Osteocyte (in vitro differentiated cells): ENCODE measurements around the gene MAML2. TPM values are rescaled to one million over a fixed set of nuclear protein-coding genes. Genes with fewer than 3 reads are reported as not detected.

Experiments used
- DNase-seq: peaks from one replicate; pipeline ENCODE4 v3.0.0; 2021; ENCODE audit warnings: mixed read lengths; ENCODE audit not compliant: unreplicated experiment; ENCODE audit errors: extremely low spot score
- H3K27ac Mint-ChIP-seq: one replicate; pipeline ENCODE4 v1.8.0; 2021; ENCODE audit warnings: mild to moderate bottlenecking, mixed read lengths; ENCODE audit not compliant: unreplicated experiment
- H3K27me3 Mint-ChIP-seq: one replicate; pipeline ENCODE4 v1.8.0; 2021; ENCODE audit warnings: mixed read lengths; ENCODE audit not compliant: unreplicated experiment
- H3K36me3 Mint-ChIP-seq: one replicate; pipeline ENCODE4 v1.8.0; 2021; ENCODE audit warnings: mixed read lengths; ENCODE audit not compliant: unreplicated experiment
- H3K4me1 Mint-ChIP-seq: one replicate; pipeline ENCODE4 v1.8.0; 2021; ENCODE audit warnings: mixed read lengths; ENCODE audit not compliant: unreplicated experiment
- H3K4me3 Mint-ChIP-seq: one replicate; pipeline ENCODE4 v1.8.0; 2021; ENCODE audit warnings: mild to moderate bottlenecking, moderate library complexity, mixed read lengths; ENCODE audit not compliant: unreplicated experiment
- H3K9me3 Mint-ChIP-seq: one replicate; pipeline ENCODE4 v1.8.0; 2021; ENCODE audit warnings: mixed read lengths; ENCODE audit not compliant: unreplicated experiment
- CTCF ChIP-seq: fragments of 200-600 bp; sonication (generic); IDR thresholded peaks from 2 replicates; pipeline ENCODE4 v1.5.0; 2021; ENCODE audit warnings: antibody characterized with exemption, mild to moderate bottlenecking, moderate library complexity
- total RNA-seq: library from RNA; stranded (reverse); gene quantifications from 2 replicates; pipeline ENCODE4 v1.2.1, GENCODE V29; 2021

Gene MAML2
- total RNA-seq, 1 donor from 2014 or later: 29.3 TPM

GRCh38 chr11:96388891-96389719 lies 46.1 kb upstream of the MAML2 start:
- DNase-seq: no peak
- peaks cover 13% of the 10 kb centered on the region for H3K36me3 Mint-ChIP-seq
- peaks cover 40% of the 10 kb centered on the region for H3K4me1 Mint-ChIP-seq
- peak overlapping the region; percentile 96 for H3K4me3 Mint-ChIP-seq
- peak overlapping the region; percentile 96 for H3K27ac Mint-ChIP-seq
- no peaks in the 10 kb centered on the region for H3K27me3 Mint-ChIP-seq
- no peaks in the 10 kb centered on the region for H3K9me3 Mint-ChIP-seq
- TF ChIP-seq CTCF: no peak

GRCh38 chr11:96385187-96385586 lies 42.2 kb upstream of the MAML2 start:
- DNase-seq: no peak
- TF ChIP-seq CTCF: no peak
- H3K9me3 Mint-ChIP-seq: no peaks in the 10 kb centered on the region
- H3K27me3 Mint-ChIP-seq: no peaks in the 10 kb centered on the region
- no peak overlapping the region for H3K4me3 Mint-ChIP-seq
- peaks cover 20% of the 10 kb centered on the region for H3K4me1 Mint-ChIP-seq
- H3K27ac Mint-ChIP-seq: no peak overlapping the region
- H3K36me3 Mint-ChIP-seq: peaks cover 24% of the 10 kb centered on the region

GRCh38 chr11:96384156-96384555 lies 41.2 kb upstream of the MAML2 start:
- no peak for TF ChIP-seq CTCF
- Mint-ChIP-seq H3K4me3 (no peak overlapping the region), H3K27ac (no peak overlapping the region), H3K4me1 (peaks cover 20% of the 10 kb centered on the region), H3K27me3 (no peaks in the 10 kb centered on the region), H3K9me3 (no peaks in the 10 kb centered on the region), H3K36me3 (peaks cover 29% of the 10 kb centered on the region)
- DNase-seq: no peak

- DNase-seq: no peak
- H3K4me1 Mint-ChIP-seq: no peaks in the 10 kb centered on the region
- no peaks in the 10 kb centered on the region for H3K9me3 Mint-ChIP-seq
- H3K4me3 Mint-ChIP-seq: no peak overlapping the region
- peaks cover 27% of the 10 kb centered on the region for H3K36me3 Mint-ChIP-seq
- H3K27ac Mint-ChIP-seq: no peak overlapping the region
- no peak for TF ChIP-seq CTCF
- no peaks in the 10 kb centered on the region for H3K27me3 Mint-ChIP-seq
Observed at GRCh38 chr11:96376796-96377195, 33.8 kb upstream of the MAML2 start.

- H3K27me3 Mint-ChIP-seq: no peaks in the 10 kb centered on the region
- H3K36me3 Mint-ChIP-seq: peaks cover 31% of the 10 kb centered on the region
- DNase-seq: no peak
- H3K4me1 Mint-ChIP-seq: no peaks in the 10 kb centered on the region
- H3K4me3 Mint-ChIP-seq: no peak overlapping the region
- H3K9me3 Mint-ChIP-seq: peaks cover 5% of the 10 kb centered on the region
- H3K27ac Mint-ChIP-seq: no peak overlapping the region
- TF ChIP-seq CTCF: no peak
Observed at GRCh38 chr11:96373826-96374225, 30.8 kb upstream of the MAML2 start.
